ENCODE measurements around the gene GET4.

Gene GET4

DNA sequence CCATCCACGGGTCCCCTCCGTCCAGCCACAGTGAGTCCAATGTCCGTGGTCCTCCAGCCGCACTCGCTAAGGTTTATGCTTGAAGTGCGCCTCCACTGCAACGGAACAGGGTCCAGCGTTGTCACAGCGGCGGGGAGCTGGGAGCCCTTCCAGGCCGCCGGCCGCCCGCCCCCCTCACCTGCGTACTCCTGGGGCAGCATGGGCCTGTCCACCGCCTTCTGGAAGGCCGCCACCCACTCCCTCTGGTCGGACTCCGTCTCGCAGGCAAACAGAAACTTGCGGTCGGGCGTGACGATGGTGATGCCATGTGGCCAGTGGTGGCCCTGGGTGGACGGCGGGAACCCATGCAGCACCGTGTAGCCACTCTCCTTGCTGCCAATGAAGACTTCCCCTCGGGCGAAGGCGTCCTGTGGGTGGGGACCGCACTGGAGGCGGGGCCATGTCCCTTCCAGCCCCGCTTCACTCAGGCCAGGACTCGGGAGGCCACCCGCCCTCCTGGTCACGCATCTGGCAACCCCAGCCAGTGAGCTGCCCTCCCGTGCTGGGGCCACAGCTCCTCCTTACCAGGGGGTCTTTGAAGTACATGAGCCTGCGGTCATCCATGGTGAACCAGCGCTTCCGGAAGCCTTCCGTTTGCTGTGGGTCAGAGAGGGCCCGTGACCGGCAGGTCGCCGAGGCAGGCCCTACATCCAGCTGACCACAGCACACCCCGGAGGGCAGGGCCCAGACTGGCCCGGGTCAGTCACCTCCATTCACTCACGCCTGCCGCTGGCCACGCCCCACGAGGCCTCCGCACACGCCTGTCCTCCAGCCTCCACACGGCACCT is 22.7 kb downstream of the GET4 start:
- no peak for TF ChIP-seq CTCF (IDR thresholded peaks at IDR 0.05; ENCODE audit: low read depth, low read length, missing control alignments)
- no peak overlapping the region for H3K4me3 ChIP-seq (ENCODE audit: low read depth, low read length)
- DNase-seq (ENCODE audit: low read depth), result no peak

- no peak overlapping the region for H3K4me3 ChIP-seq (ENCODE audit: low read depth, low read length)
- TF ChIP-seq CTCF (IDR thresholded peaks at IDR 0.05; ENCODE audit: low read depth, low read length, missing control alignments), result no peak
- no peak for DNase-seq (ENCODE audit: low read depth)
These were observed 23.5 kb downstream of the GET4 start for GRCh38 chr7:899806-900205.

GRCh38 chr7:900331-901040 is 24.1 kb downstream of the GET4 start:
- TF ChIP-seq CTCF (IDR thresholded peaks at IDR 0.05; ENCODE audit: low read depth, low read length, missing control alignments), result no peak
- DNase-seq (ENCODE audit: low read depth), result no peak
- H3K4me3 ChIP-seq (ENCODE audit: low read depth, low read length), result no peak overlapping the region

DNA sequence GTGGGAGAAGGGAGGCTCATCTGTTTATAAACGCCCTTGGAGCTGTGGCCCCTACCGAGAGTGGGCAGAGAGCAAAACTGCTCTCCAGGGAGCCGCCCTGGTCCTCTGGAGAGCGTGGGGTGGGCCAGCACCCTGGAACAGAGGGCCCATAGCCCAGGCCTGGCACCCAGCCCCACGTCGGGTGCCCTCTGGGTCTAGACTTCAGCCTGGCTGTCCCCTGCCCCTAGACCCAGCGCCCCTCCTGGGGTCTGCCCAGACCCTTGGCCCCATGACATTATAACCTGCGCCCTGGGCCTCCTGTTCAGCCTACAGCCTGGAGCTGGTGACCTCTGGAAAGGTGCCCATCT is 24.7 kb downstream of the GET4 start:
- DNase-seq (ENCODE audit: low read depth), result no peak
- TF ChIP-seq CTCF (IDR thresholded peaks at IDR 0.05; ENCODE audit: low read depth, low read length, missing control alignments), result no peak
- no peak overlapping the region for H3K4me3 ChIP-seq (ENCODE audit: low read depth, low read length)

DNA sequence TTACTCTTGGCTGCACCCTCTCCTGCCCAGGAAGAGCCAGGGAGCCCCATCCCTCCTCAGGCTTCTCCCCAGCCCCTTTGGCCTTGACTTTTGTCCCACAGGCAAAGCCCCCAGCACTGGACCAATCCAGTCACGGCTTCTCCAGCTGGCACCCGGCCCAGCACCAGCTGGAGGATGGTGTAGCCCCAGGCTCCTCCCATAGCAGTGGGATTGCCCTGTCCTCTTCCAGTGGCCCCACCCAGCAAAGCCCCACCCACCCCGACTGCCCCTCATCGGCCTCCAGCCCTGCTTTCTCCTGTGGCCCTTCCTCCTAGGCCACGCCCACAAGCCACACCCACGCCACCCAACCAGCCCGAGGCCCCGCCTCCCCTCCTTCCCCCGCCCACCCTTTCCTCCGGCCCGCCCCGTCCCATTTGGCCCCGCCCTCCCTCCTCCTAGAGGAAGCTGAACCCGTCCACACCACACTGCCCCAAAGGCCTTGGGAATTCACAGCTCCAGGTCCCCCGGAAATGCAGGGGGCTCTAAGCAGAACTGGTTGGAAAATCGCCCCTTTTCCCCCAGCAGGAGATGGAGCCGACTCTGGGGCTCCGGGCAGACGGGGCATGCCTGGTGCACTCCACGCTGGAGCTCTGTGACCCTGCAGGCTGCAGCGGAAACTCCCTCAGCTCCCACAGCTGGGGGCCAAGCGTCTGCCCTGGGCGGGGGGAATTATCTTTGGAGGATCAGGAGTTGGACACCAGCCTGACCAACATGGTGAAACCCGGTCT is 25.2 kb downstream of the GET4 start:
- no peak for DNase-seq (ENCODE audit: low read depth)
- H3K4me3 ChIP-seq (ENCODE audit: low read depth, low read length), result no peak overlapping the region
- TF ChIP-seq CTCF (IDR thresholded peaks at IDR 0.05; ENCODE audit: low read depth, low read length, missing control alignments), result no peak

- DNase-seq (ENCODE audit: low read depth), result no peak
- no peak for TF ChIP-seq CTCF (IDR thresholded peaks at IDR 0.05; ENCODE audit: low read depth, low read length, missing control alignments)
- H3K4me3 ChIP-seq (ENCODE audit: low read depth, low read length), result no peak overlapping the region
These were observed 26.6 kb downstream of the GET4 start for GRCh38 chr7:902996-903395.
